Ovary (tissue), 9 donors: ENCODE measurements around the gene CCDC106. TPM values are rescaled to one million over a fixed set of nuclear protein-coding genes. Genes with fewer than 3 reads are reported as not detected.

ENCODE experiments used
- DNase-seq, 5 donors: peaks; one replicate each; pipeline ENCODE4 v3.0.0-alpha.2; 2019 to 2020
- H3K27ac ChIP-seq, 2 donors: fragments of 200-600 bp; one replicate each; pipeline versions ENCODE4 v1.5.1 to v1.8.0; 2019 to 2022
- H3K27me3 ChIP-seq: fragments of 200-600 bp; one replicate; pipeline ENCODE4 v1.8.0; 2022
- H3K36me3 ChIP-seq: fragments of 200-600 bp; sonication (generic); one replicate; pipeline ENCODE4 v1.5.1; 2019
- H3K4me1 ChIP-seq: one replicate; pipeline ENCODE4 v1.8.1; 2013; ENCODE audit warnings: mild to moderate bottlenecking, moderate library complexity; ENCODE audit not compliant: insufficient read depth
- H3K4me3 ChIP-seq: fragments of 200-600 bp; sonication (generic); one replicate; pipeline ENCODE4 v1.5.1; 2017
- H3K9me3 ChIP-seq, 2 donors: fragments of 200-600 bp in 1 of 2; sonication (generic) in 1 of 2; one replicate each; pipeline versions ENCODE4 v1.5.1 to v1.8.1; 2013 to 2019; ENCODE audit warnings: mild to moderate bottlenecking in 1 of 2, moderate library complexity in 1 of 2
- CTCF ChIP-seq, 3 donors: fragments of 450-650 bp in 2 of 3; fragments of 200-600 bp in 1 of 3; IDR thresholded peaks; one replicate each; pipeline versions ENCODE4 v1.5.1 to v1.8.0; 2016 to 2022; ENCODE audit warnings: antibody characterized with exemption in 3 of 3, mild to moderate bottlenecking in 1 of 3
- EP300 ChIP-seq: sonication (generic); formaldehyde crosslinking; IDR thresholded peaks from one replicate; pipeline ENCODE4 v1.6.1; 2017; ENCODE audit warnings: antibody characterized with exemption
- POLR2A ChIP-seq: fragments of 450-650 bp; IDR thresholded peaks from one replicate; pipeline ENCODE4 v1.6.1; 2017; ENCODE audit warnings: antibody characterized with exemption, mild to moderate bottlenecking, moderate library complexity
- WGBS, 3 donors: extraction: QIAGEN DNeasy Blood & Tissue Kit in 1 of 3; methylation state at CpG; one replicate each; pipeline versions ENCODE4 v1.1.5 to v1.1.7; 2013 to 2017; 5-methylcytosine and 5-hydroxymethylcytosine counted together
- intact Hi-C, 4 donors: fragments of 100-400 bp; cut with DNase I; formaldehyde crosslinking; loops; one replicate each; pipeline versions ENCODE4 v1.11.0 to v1.15.1; 2022 to 2023
- polyA plus RNA-seq, 2 donors: library from polyadenylated mRNA; stranded (reverse); fragments of 200-250 nt in 1 of 2; fragments of 350-450 nt in 1 of 2; fragmentation: Illumina TruSeq in 1 of 2; extraction: RNeasy Lipid Tissue Mini Kit (QIAGEN cat#74804) in 1 of 2; gene quantifications; one replicate each; pipeline ENCODE4 v1.2.3, GENCODE V29; 2013 to 2014
- total RNA-seq, 7 donors: library from RNA; depleted of rRNA in 2 of 7; stranded (reverse); fragments of >200 nt in 2 of 7; fragmentation: NEBNext Ultra II Directional in 3 of 7; extraction: Animal tissue kit (Norgen Biotek cat#: 25700) in 3 of 7; gene quantifications; one replicate each; pipeline versions ENCODE4 v1.1.0 to v1.2.4, GENCODE V29; 2016 to 2023
- donor health status: DM: no; HTN: no; CAD: no; lungs with moderate emphysema.
- donor health status: DM: no; HTN: no; CAD: no.
- donor health status: Bipolar disorder and iron deficiency.
- donor health status: DM: yes; HTN: yes; CAD: no.
- donor health status: DM: no; HTN: no; CAD: no.
- donor health status: DM: yes; HTN: yes; CAD: no.

CCDC106 gene
- total and polyA plus RNA-seq, 9 donors: 3.1 to 20.2 (median 14.5) TPM

- no peaks in the 10 kb centered on the region for H3K27me3 ChIP-seq
- no peaks in the 10 kb centered on the region for H3K9me3 ChIP-seq
- intact Hi-C loops: loop anchor here in 1 of 4 donors (10.0 kb wide), 1 partner anchor 521 kb away; the partner anchor contains the start of gene PPP1R12C
- peak overlapping the region; percentile 91 to 98 for H3K27ac ChIP-seq
- peak in 3 of 5 donors; percentile 43 to 55 (median 47) for DNase-seq
- H3K36me3 ChIP-seq: no peaks in the 10 kb centered on the region
- WGBS, 3 donors: 4 to 7% (median 5%) methylated on average over 9 of the region's 9 CpGs
- H3K4me3 ChIP-seq: peak overlapping the region; percentile 63
- TF ChIP-seq EP300: no peak
- TF ChIP-seq POLR2A: no peak
- TF ChIP-seq CTCF (IDR thresholded peaks at IDR 0.05): no peak
- peaks cover 13% of the 10 kb centered on the region for H3K4me1 ChIP-seq
Measured at GRCh38 chr19:55635334-55635717, 12.7 kb upstream of the CCDC106 start.

GRCh38 chr19:55635856-55636440 lies 12.1 kb upstream of the CCDC106 start:
- DNase-seq: peak in 1 of 5 donors; percentile 42
- Histone ChIP-seq H3K36me3 (no peaks in the 10 kb centered on the region), H3K4me3 (peak overlapping the region; percentile 63), H3K27ac (peak overlapping the region; percentile 91 to 98), H3K4me1 (peaks cover 13% of the 10 kb centered on the region), H3K9me3 (no peaks in the 10 kb centered on the region), H3K27me3 (no peaks in the 10 kb centered on the region)
- TF ChIP-seq CTCF (IDR thresholded peaks at IDR 0.05): no peak
- no peak for TF ChIP-seq EP300
- TF ChIP-seq POLR2A: no peak
- WGBS, 3 donors: 46 to 64% (median 55%) methylated on average over 7 of the region's 7 CpGs
- intact Hi-C loops: loop anchor here in 1 of 4 donors (10.0 kb wide), 1 partner anchor 521 kb away; the partner anchor contains the start of gene PPP1R12C

- H3K36me3 ChIP-seq: no peaks in the 10 kb centered on the region
- DNase-seq: no peak
- intact Hi-C loops: loop anchor here in 1 of 4 donors (10.0 kb wide), 1 partner anchor 522 kb away; the partner anchor contains the start of gene PPP1R12C
- H3K27ac ChIP-seq: no peak overlapping the region
- WGBS, 3 donors: 74 to 82% (median 78%) methylated on average over 4 of the region's 4 CpGs
- TF ChIP-seq CTCF (IDR thresholded peaks at IDR 0.05) (no peak), EP300 (no peak), POLR2A (no peak)
- no peak overlapping the region for H3K4me3 ChIP-seq
- no peaks in the 10 kb centered on the region for H3K27me3 ChIP-seq
- peaks cover 13% of the 10 kb centered on the region for H3K4me1 ChIP-seq
- H3K9me3 ChIP-seq: no peaks in the 10 kb centered on the region
Measured at GRCh38 chr19:55636723-55637122, 11.3 kb upstream of the CCDC106 start.

- no peaks in the 10 kb centered on the region for H3K36me3 ChIP-seq
- peak in 2 of 5 donors; percentile 28 to 35 for DNase-seq
- H3K4me3 ChIP-seq: no peak overlapping the region
- H3K4me1 ChIP-seq: peaks cover 14% of the 10 kb centered on the region
- no peaks in the 10 kb centered on the region for H3K27me3 ChIP-seq
- WGBS, 3 donors: 69 to 76% (median 71%) methylated on average over 11 of the region's 11 CpGs
- TF ChIP-seq EP300 (no peak), CTCF (IDR thresholded peaks at IDR 0.05) (no peak), POLR2A (no peak)
- H3K9me3 ChIP-seq: no peaks in the 10 kb centered on the region
- H3K27ac ChIP-seq: no peak overlapping the region
- intact Hi-C loops: loop anchor here in 1 of 4 donors (10.0 kb wide), 1 partner anchor 523 kb away; the partner anchor contains the start of gene PPP1R12C
Measured at GRCh38 chr19:55637534-55637933, 10.5 kb upstream of the CCDC106 start.
